Spleen (tissue), 7 donors: ENCODE results near the gene EPS8.

ENCODE experiments used
- CTCF ChIP-seq, 11 experiments: fragments of 200-600 bp in 7 of 11; fragments of 450-650 bp in 4 of 11; sonication (generic) in 4 of 11; IDR thresholded peaks in 8 of 11; conservative IDR thresholded peaks in 3 of 11; 1 replicate in 7 of 11; 2 replicates in 4 of 11; pipeline versions ENCODE4 v1.4.0 to v1.8.0; 2016 to 2021; ENCODE audit warnings: antibody characterized with exemption in 11 of 11, inconsistent platforms in 4 of 11, mild to moderate bottlenecking in 1 of 11
- POLR2A ChIP-seq, 3 donors: fragments of 450-650 bp; IDR thresholded peaks; one replicate each; pipeline ENCODE4 v1.5.1; 2017; ENCODE audit warnings: antibody characterized with exemption in 3 of 3, mild to moderate bottlenecking in 1 of 3
- POLR2AphosphoS5 ChIP-seq, 3 donors: sonication (generic); formaldehyde crosslinking; IDR thresholded peaks; one replicate each; pipeline ENCODE4 v1.5.1; 2017; ENCODE audit warnings: antibody characterized with exemption in 3 of 3
- donor health status: DM: no; HTN: no; CAD: no; lungs with moderate emphysema.
- donor health status: DM: no; HTN: no; CAD: no.
- donor health status: DM: no; HTN: no; CAD: no.

- no peak for TF ChIP-seq CTCF (IDR thresholded peaks at IDR 0.05 in 8 of 11, conservative IDR thresholded peaks at IDR 0.05 in 3 of 11)
- no peak for TF ChIP-seq POLR2A (IDR thresholded peaks at IDR 0.05)
- no peak for TF ChIP-seq POLR2AphosphoS5 (IDR thresholded peaks at IDR 0.05)
These were observed 152.9 kb downstream of the EPS8 start for GRCh38 chr12:15636060-15636890.
